HG03442 (cell line): ENCODE data around the gene MACROD2.
A peak's percentile ranks its signal among the peaks of the same experiment; 100 is the strongest.

ENCODE experiments used
- ATAC-seq: cut with Tn5 transposase; IDR thresholded peaks from one replicate; pipeline ENCODE4 v1.9.1; 2021; ENCODE audit warnings: mild to moderate bottlenecking, moderate library complexity; ENCODE audit not compliant: unreplicated experiment

The MACROD2 gene

DNA sequence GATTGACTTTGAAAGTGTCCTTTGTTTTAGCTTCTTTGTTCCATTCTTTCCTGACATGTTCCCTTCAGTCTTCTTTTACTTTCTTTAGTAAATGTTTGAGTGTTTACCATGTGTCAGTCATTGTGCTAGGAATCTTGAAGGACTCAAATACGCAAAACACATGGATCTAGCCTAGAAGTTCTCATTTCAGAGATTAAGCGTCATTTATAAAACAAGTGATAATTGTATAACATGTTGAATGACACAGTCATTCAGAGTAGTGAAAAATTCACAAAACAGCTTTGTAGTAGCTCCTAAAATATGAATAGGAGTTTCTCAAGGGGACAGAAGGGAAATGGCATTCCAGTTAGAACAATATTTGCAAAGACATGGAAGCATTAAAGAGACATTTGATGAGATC lies 66.9 kb downstream of the MACROD2 start:
- no peak for ATAC-seq

DNA sequence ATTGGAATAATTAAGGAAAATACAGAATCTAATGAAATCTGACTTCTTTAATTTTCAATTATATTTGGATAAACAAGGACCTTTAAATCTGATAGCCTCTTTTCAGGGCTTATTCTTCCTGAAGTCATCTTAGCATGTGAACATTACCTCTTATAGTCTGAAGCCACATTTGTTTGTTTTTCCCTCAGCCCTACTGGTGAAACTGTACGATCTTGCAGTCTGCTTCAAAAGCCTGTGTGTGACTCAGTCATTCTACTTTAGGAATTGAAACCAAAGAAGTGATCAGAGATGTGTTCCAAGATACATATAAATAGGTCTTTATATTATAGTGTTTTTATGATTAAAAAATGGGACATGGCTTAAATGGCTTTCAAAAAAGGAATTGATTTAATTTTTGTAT lies 67.5 kb downstream of the MACROD2 start:
- ATAC-seq, result no peak

DNA sequence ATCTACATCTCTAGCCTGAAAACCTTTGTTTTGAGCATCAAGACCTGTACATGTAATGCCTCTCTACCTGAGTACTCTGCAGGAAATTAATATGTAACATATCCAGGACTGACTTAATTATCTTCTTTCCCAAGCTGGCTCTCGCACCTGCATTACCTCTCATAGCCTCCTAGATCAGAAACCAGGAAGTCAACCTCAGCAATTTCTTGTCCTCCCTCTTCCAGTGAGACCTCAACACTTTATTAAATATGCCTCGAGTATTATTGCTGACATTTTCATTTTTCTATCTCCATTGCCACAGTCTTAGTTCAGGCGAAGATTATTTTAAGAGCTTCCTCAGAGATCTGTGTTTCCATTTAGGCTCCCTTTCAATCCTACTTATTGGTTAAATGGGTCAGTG lies 69.0 kb downstream of the MACROD2 start:
- no peak for ATAC-seq

DNA sequence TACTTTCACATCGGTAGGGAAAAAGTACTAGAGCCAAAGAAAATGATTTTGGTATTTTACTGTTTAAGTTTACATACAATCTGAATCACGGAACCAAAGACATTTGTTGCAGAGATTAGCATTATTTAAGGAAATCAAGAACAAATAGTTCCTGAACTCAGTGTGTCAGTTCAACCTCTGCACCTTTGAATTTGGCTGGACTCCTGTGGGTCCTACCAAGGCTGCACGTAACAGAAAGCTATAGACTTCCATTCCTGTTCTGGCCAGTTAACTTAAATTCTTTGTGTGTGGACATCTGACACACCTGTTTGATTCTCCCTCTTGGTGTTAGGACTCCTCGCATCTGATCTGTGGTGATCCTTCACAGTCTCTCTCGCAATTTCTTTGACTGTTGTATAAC lies 69.6 kb downstream of the MACROD2 start:
- ATAC-seq, result no peak

DNA sequence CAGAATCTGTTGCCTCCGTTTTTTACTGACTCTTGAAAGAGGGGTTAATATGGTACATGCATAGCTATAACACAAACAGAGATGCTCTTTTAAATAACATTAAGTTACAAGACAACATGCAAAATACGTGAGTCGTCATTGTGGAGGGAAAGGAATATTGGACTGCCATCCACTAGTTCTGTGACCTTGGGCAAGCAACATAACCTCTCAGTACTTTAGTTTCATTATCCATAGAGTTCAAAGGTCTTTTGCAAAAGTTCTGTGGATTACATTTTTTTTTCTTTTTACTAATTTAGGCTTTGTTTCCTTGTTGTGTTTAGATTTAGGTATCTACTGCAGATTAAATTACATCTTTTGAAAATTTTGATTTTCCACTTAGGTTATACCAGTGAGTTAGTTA lies 70.5 kb downstream of the MACROD2 start:
- ATAC-seq, result no peak

DNA sequence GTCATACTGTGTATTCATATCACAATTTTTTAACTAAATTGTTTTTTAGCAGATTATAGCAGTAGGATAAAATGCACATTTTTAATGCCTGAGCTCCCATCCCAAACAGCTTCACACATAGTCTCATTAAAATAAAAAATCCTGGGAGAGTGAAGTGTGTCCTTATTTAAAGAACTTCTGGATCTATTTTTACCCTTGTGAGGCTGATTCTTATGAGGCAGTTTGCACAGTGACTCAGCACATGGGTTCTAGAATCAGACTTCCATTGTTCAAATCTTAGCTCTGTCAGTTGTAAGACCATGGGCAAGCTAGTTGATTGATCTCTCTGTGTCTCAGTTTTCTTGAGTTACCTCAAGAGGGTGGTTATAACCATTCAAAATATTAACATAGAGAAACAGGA lies 72.3 kb downstream of the MACROD2 start:
- ATAC-seq, result no peak

DNA sequence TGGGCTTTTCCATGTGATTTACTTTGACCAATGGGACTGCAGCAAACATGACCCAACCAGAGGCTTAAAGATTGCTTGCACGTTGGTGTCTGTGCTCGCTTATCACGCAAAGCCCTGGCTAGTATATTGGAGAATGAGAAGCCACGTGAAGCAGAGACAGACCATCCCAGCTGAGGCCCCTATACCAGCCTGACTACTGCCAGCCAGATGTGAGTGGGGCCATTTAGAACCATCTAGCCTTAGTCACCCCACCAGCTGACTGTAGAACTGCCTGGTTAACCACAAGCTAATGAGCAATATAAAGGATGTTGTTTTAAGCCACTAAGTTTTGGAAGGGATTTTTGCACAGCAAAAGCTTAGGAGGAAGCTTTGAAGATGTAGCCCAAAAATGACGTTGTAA lies 74.5 kb downstream of the MACROD2 start:
- ATAC-seq, result no peak

DNA sequence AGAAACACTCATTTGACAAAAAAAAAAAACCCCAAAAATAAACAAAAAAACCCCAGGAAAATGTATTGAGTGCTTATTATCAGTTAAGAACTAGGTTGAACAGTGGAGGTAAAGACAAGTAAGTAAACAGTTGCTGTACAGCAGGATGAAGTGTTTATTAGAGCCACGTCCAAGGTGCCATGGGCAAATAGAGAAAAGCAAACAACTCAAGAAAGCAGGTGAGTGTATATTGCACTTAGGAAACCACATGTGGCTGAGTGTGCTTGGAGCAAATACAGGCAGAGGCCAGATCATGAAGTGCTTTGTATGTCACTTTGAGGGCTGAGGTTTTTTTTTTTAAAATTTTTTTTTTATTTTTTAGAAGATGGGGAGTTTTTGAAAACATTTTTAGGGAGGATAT lies 98.3 kb downstream of the MACROD2 start:
- no peak for ATAC-seq

DNA sequence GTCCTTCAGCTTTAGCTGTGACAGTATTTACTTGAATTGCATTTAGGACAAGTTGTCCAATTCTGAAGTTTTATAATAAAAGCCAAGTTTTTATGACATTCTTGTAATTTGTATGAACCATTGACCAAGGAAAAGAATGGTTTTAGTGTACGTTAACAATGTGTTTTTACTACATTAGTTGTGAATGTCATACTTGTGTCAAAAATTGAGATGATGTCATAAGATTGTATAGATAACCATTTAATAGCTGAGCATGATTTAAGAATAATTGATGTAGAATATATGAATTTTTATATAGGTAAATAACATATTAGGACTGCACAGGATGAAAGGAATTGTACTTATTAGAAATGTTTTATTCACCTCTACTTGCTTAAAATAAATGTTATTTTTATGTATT lies 102.9 kb downstream of the MACROD2 start:
- ATAC-seq, result no peak

DNA sequence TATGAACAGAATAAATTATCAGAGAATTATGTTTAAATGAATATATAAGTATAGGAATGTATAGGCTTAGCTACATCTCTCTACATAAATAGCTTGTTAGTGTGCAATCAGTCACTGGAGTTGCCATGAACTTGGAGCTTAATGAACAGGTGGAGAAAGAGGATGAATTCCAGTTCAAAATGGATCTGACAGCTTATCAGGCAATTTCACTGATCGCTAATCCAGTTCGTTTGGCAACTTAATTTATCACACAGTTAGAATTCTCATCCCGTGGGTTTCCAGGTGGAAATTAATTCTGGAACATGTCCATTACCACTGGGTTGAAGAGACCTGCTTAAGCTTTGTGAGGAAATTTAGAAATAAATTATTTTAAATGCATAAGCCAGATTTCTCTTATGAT lies 118.1 kb downstream of the MACROD2 start:
- no peak for ATAC-seq

DNA sequence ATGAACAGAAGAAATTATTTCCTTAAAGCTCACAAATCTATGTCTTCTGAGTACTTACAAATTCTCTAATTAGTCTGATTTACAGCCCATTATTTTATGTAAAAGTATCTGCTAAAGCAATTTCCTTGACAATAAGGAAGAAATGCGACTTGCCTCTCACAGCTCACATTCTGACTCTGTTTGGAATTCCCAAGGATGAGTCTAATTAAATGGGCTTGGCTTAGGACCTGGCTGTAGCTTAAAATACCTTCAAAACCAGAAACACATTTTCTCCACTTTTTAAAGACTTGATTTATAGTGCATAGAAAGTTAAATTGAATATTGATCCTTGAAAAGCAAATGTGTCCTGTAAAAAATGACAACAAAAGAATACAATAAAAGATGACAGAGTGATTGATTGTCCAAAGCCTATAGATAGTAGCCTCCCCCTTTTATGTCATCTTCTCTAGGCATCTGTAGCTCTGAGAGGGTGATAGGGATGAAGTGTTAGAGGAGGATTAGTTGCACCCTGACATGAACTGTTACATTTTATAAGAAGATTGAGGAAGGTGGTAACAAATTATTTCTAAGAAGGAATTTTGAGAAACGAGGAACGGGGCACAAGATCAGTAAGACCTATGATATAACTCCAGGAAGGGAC lies 118.9 kb downstream of the MACROD2 start:
- ATAC-seq, result no peak

DNA sequence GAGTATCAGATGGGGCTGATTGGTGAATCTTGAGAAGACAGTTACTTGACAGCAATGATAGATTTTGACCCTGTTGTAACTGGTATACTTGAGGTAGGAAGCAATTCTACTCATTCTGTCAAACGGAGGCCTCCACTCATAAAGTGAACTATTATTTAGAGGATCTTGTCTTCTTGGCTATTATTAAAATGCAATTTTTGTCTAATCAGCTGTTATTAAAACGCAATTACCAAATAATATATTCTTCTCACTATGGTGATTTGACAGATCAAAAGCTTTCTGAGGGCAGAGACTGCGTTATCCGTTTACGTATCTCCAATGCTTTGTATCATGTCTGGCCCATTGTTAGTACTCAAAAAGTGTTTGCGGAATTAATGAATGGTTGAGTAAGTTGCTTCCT lies 120.7 kb downstream of the MACROD2 start:
- no peak for ATAC-seq

DNA sequence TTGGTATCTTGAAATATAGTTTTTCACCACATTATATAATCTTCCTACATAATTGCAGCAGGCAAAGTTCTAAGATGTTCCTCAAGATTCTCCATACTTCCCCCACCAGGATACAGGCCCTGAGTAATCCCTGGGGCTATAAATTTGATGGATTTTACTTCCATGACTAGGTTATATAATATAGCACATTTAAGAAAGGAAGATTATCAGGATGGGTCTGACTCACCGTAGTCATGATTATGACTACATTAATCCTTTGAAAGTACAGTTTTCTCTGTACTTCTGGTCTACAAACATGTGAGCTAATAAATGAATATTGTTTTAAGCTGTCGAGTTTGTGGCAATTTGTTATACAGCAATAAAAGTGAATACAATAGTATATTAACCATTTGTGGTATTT lies 122.5 kb downstream of the MACROD2 start:
- ATAC-seq, result no peak

DNA sequence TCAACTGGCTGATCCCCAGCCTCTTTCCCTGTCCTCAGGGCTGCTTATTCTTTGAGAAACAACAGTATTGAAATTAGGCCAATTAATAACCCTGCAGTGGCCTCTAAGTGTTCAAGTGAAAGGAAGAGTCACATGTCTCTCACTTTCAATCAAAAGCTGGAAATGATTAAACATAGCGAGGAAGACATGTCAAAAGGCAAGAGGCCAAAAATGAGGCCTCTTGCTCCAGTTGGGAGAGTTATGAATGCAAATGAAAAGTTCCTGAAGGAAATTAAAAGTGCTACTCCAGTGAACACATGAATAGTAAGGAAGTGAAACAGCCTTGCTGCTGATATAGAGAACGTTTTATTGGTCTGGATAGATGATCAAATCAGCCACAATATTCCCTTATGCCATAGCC lies 131.5 kb downstream of the MACROD2 start:
- ATAC-seq, result no peak

DNA sequence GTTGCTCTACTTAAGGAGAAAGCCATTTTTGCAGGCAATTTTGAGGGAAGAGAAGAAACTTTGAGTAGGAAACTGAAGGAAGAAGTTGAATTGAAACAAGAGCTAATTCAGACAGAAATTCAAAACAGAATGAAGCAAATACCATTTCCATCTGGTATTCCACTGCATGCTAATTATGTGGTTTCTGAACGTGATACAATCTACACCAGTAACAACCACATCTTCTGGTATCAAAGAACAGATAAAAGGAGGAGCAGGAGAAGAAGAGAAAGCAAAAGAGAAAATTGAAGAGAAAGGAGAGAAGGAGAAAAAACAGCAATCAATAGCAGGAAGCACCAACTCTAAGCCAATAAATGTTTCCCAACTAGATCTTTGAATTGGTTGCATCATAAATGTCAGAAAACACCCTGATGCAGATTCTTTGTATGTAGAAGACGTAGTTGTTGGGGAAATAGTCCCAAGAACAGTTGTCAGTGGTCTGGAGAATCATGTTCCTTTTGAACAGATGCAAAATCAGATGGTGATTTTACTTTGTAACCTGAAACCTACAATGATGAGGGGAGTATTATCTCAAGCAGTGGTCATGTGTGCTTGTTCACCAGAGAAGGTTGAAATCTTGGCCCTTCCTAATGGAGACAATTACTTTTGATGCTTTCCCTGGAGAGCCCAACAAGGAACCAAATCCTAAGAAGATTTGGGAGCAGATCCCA lies 132.4 kb downstream of the MACROD2 start:
- no peak for ATAC-seq

DNA sequence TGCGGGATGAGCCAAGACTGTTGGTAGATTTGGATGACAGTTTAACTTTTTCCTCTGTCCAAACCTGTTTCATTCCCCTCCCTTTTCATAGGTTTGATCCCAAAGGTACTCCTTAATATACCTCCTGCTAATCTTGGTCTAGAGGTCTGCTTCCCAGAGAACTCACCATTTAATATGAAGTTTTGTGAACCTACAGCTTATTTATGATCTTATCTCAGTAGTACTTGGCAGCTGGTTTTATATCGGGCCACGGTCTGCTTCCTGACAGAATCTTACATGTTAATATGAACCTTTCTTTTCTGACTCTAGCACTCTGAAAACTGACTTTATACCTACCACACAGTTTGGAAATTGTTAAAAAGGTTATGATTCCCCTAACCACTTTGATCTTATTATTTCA lies 138.7 kb downstream of the MACROD2 start:
- ATAC-seq, result no peak

DNA sequence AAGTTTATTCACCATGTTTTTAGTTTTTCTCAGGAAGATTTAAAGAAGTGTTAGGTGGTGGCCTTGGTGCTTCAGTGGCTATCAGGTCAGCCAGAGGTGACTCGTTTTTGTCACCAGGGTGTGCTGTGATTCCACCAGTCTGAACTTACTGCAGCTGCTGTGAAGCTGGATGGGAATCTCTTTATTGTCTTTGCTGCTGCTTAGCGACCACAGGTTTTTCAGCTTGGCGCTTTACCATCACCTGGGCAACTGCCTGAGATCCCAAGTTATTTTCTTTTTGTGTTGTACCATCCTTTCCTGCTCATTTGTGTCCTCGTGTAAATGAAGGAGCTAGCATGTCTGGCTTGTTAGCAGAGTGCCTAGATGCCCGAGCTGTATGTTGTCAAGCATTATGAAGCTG lies 146.9 kb downstream of the MACROD2 start:
- ATAC-seq, result peak; percentile 54

DNA sequence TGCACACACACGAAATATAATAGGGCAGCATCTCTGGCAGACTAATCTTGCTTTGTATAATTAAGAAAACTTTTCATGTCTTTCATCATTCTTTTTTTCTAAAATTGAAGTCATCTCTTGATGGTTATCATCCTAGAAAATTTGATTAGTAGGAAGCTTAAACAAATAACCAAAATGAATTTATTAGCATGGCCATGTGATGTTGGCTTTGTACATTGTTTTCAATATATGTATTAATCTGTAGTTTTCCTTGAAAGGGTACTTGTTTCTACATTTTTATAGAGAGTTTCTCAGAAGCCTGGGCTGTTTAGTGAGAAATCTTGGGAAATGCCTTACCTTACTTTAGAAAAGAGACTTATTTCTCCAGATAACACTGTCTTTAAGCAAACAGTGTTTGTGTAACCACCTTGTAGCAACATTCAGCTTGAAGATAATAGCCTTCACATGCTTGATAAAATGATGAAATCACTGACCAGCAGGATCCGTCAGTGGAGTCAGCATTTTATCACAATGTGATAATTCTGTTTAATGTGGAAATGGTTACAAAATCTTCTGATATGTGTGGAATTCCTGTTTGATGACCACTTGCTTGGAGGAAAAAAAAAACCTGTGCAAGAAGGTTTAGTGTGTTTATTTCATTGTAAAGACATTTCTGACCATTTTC lies 147.8 kb downstream of the MACROD2 start:
- ATAC-seq, result no peak

DNA sequence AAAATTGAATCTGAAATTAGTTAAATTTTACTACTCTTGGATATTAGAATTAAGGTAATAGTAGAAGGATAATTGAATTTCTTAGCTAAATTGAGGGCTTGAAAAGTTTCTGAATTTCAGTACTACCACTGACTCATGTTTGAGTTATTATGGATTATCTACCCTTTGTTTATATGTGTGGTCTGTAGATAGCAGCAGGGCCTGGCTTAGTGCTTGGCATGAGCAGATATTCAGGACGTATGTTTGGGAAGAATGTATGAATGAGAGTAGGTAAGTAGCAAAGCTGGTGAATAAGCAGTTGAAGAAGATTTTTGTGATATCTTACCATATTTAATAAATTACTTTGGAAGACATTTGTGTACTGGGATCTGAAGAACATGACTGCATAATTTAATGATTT lies 152.7 kb downstream of the MACROD2 start:
- no peak for ATAC-seq

DNA sequence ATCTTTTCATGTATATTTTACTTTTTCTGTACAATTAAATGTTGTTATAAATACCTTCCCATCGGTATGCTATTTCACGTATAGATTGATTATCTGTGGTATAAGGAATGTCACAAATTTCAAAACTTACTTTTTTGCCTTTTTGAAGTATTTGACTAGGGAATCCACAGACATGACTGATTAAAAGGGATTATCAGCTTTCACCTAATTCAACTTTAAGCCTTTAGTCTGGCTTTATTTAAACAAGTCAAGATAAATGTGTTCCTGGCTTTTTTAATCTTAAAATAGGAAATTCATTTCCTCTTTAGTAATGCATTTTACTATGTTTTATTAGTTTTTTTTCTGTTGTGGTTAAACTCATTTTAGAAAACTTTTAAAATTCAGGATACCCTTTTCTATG lies 160.0 kb downstream of the MACROD2 start:
- ATAC-seq, result no peak

DNA sequence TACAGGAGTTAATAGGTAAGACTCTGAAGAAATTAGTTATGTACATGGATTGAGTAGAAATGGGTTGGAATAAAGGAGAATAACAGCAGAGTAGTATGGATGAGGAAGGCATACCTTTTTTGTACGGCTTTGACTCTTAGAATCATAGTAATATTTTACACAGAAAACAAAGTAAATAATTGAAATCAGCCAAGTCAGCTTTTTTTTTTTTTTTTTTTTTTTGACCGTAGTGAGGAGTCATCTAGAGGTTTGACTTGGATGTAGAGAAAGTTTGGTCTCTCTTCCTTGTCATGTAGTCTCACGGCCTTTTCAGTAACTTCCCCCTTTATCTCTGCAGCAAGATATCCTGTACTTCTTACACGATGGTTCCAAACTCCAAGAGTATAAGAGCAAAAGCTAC lies 183.2 kb downstream of the MACROD2 start:
- ATAC-seq, result no peak

DNA sequence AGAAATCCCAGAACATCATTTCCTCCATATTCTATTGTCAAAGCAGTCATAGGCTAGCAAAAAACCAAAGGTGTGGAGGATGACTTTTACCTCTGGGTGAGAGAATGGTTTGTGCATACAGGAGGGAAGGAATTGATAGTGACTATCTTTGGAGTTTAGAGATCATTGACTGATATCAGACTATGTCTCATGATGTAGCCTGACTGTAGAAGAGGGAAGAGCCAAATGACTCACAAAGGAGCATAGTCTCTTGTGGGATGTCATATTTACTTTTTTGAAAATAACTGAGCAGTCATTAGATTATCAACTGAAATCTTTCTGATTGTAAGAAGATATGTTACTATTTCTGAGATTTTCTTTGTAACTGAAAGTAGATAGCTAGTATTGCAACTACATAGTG lies 183.6 kb downstream of the MACROD2 start:
- ATAC-seq, result no peak
